Fibroblast of skin of right biceps (primary cell): ENCODE measurements around the gene CCL4.
A peak's percentile ranks its signal among the peaks of the same experiment; 100 is the strongest.

Source experiments
- DNase-seq: peaks from one replicate; pipeline ENCODE4 v3.0.0-alpha.2; 2013

The CCL4 gene

GRCh38 chr17:36148559-36149295 lies 45.1 kb downstream of the CCL4 start:
- peak; percentile 36 for DNase-seq

GRCh38 chr17:36149296-36149820 lies 45.7 kb downstream of the CCL4 start:
- peak; percentile 39 for DNase-seq

GRCh38 chr17:36151891-36152638 lies 48.4 kb downstream of the CCL4 start:
- no peak for DNase-seq

- no peak for DNase-seq
These were observed 49.1 kb downstream of the CCL4 start for GRCh38 chr17:36152639-36153120.

GRCh38 chr17:36153895-36154610 lies 50.4 kb downstream of the CCL4 start:
- no peak for DNase-seq
